SK-N-SH (cell line): ENCODE data around the gene MAPT. TPM values are rescaled to one million over a fixed set of nuclear protein-coding genes. Genes with fewer than 3 reads are reported as not detected.

ENCODE experiments used
- CTCF ChIA-PET: fragments of 300-600, 350-600 bp; formaldehyde crosslinking; extraction: SDS; loops from one replicate; lab custom pipeline; 2021; lab: Yijun Ruan, JAX
- POLR2A ChIA-PET: fragments of 350-600 bp; sonication (Branson Sonifier 250); formaldehyde crosslinking; extraction: SDS; loops from one replicate; lab custom pipeline; 2020; ENCODE audit warnings: antibody characterized with exemption, inconsistent platforms; lab: Yijun Ruan, JAX
- DNase-seq: peaks from one replicate; pipeline ENCODE4 v3.0.0; 2012
- H2AFZ ChIP-seq: fragments of 200-600 bp; sonication (generic); 2 replicates; pipeline ENCODE4 v1.8.1; 2016; ENCODE audit warnings: antibody characterized with exemption, mild to moderate bottlenecking, low read depth
- H3F3A ChIP-seq: fragments of 200-600 bp; sonication (generic); replicated peaks from 2 replicates; pipeline ENCODE3; 2016; ENCODE audit warnings: antibody characterized with exemption, mild to moderate bottlenecking; ENCODE audit not compliant: insufficient read depth
- H3K27ac ChIP-seq, 2 experiments: fragments of 200-500 bp in 1 of 2; fragments of 200-600 bp in 1 of 2; sonication (Bioruptor generic) in 1 of 2; sonication (generic), shearing (Covaris generic) in 1 of 2; 2 replicates each; pipeline versions ENCODE4 v1.5.1 to v1.6.1; 2014 to 2016; ENCODE audit warnings: low read depth in 2 of 2, inconsistent platforms in 1 of 2, low read length in 1 of 2, mild to moderate bottlenecking in 1 of 2, mixed read lengths in 1 of 2
- H3K27me3 ChIP-seq: fragments of 200-600 bp; sonication (generic), shearing (Covaris generic); 2 replicates; pipeline ENCODE4 v1.6.1; 2016; ENCODE audit warnings: mixed run types; ENCODE audit not compliant: insufficient read depth
- H3K36me3 ChIP-seq, 2 experiments: fragments of 200-500 bp in 1 of 2; fragments of 200-600 bp in 1 of 2; sonication (Bioruptor generic) in 1 of 2; sonication (generic) in 1 of 2; replicated peaks in 1 of 2; 2 replicates each; pipeline versions ENCODE3 to v1.5.1; 2014 to 2016; ENCODE audit warnings: low read length in 1 of 2, mild to moderate bottlenecking in 1 of 2; ENCODE audit not compliant: insufficient read depth in 2 of 2, control insufficient read depth in 1 of 2
- H3K4me1 ChIP-seq, 2 experiments: fragments of 200-500 bp in 1 of 2; fragments of 200-600 bp in 1 of 2; sonication (Bioruptor generic) in 1 of 2; sonication (generic), shearing (Covaris generic) in 1 of 2; 2 replicates each; pipeline versions ENCODE4 v1.5.1 to v1.6.1; 2014 to 2016; ENCODE audit warnings: low read depth in 1 of 2, low read length in 1 of 2, mixed run types in 1 of 2; ENCODE audit not compliant: insufficient read depth in 2 of 2, control insufficient read depth in 1 of 2
- H3K4me2 ChIP-seq: fragments of 200-600 bp; sonication (generic), shearing (Covaris generic); 2 replicates; pipeline ENCODE4 v1.6.1; 2017; ENCODE audit warnings: mixed run types
- H3K4me3 ChIP-seq, 2 experiments: fragments of 200-500 bp in 1 of 2; fragments of 200-600 bp in 1 of 2; sonication (Bioruptor generic) in 1 of 2; sonication (generic), shearing (Covaris generic) in 1 of 2; 2 replicates each; pipeline versions ENCODE4 v1.5.1 to v1.8.1; 2014 to 2016; ENCODE audit warnings: low read depth in 2 of 2, inconsistent platforms in 1 of 2, low read length in 1 of 2, mild to moderate bottlenecking in 1 of 2, mixed read lengths in 1 of 2, moderate library complexity in 1 of 2
- H3K79me2 ChIP-seq: fragments of 200-600 bp; sonication (generic); 2 replicates; pipeline ENCODE4 v1.8.1; 2017; ENCODE audit warnings: mild to moderate bottlenecking; ENCODE audit not compliant: insufficient read depth
- H3K9ac ChIP-seq: fragments of 200-600 bp; sonication (generic); 2 replicates; pipeline ENCODE4 v1.6.1; 2017; ENCODE audit warnings: mixed run types
- H3K9me2 ChIP-seq: fragments of 200-600 bp; sonication (generic); 2 replicates; pipeline ENCODE4 v1.6.1; 2017; ENCODE audit warnings: mixed run types
- H3K9me3 ChIP-seq: fragments of 200-600 bp; sonication (generic); 2 replicates; pipeline ENCODE4 v1.6.1; 2017; ENCODE audit warnings: mixed run types, mild to moderate bottlenecking, moderate library complexity
- H4K20me1 ChIP-seq: fragments of 200-600 bp; sonication (generic); 2 replicates; pipeline ENCODE4 v1.6.1; 2017; ENCODE audit warnings: mild to moderate bottlenecking, mixed run types; ENCODE audit not compliant: insufficient read depth
- CHD2 ChIP-seq: fragments of 150-350 bp; IDR thresholded peaks from 2 replicates; pipeline ENCODE4 v1.6.1; 2018; ENCODE audit warnings: low read length; ENCODE audit not compliant: partially characterized antibody
- GABPA ChIP-seq: IDR thresholded peaks from 2 replicates; pipeline ENCODE4 v1.4.0; 2012; ENCODE audit warnings: low read depth, mild to moderate bottlenecking
- MEF2A ChIP-seq: IDR thresholded peaks from 2 replicates; pipeline ENCODE4 v1.4.0; 2012; ENCODE audit warnings: low read depth, borderline replicate concordance
- NRF1 ChIP-seq: IDR thresholded peaks from 2 replicates; pipeline ENCODE4 v1.6.1; 2012; ENCODE audit warnings: low read depth, mild to moderate bottlenecking, low read length
- RCOR1 ChIP-seq: fragments of 150-350 bp; IDR thresholded peaks from 2 replicates; pipeline ENCODE4 v1.6.1; 2017; ENCODE audit warnings: antibody characterized with exemption, low read length
- SIN3A ChIP-seq: IDR thresholded peaks from 2 replicates; pipeline ENCODE4 v1.6.1; 2012; ENCODE audit warnings: low read depth, mild to moderate bottlenecking, low read length, moderate library complexity, borderline replicate concordance
- TAF1 ChIP-seq: IDR thresholded peaks from 2 replicates; pipeline ENCODE4 v1.6.1; 2012; ENCODE audit warnings: low read depth, mild to moderate bottlenecking, low read length, moderate library complexity, borderline replicate concordance
- TCF12 ChIP-seq: IDR thresholded peaks from 2 replicates; pipeline ENCODE4 v1.4.0; 2012
- TEAD4 ChIP-seq: IDR thresholded peaks from 2 replicates; pipeline ENCODE4 v1.4.0; 2012; ENCODE audit warnings: mild to moderate bottlenecking, borderline replicate concordance; ENCODE audit not compliant: insufficient read depth
- USF1 ChIP-seq: IDR thresholded peaks from 2 replicates; pipeline ENCODE4 v1.4.0; 2012; ENCODE audit warnings: low read depth, borderline replicate concordance
- USF2 ChIP-seq: fragments of 150-350 bp; IDR thresholded peaks from 2 replicates; pipeline ENCODE4 v1.6.1; 2017; ENCODE audit warnings: antibody characterized with exemption, low read length, low read depth, borderline replicate concordance
- WGBS: methylation state at CpG from one replicate; pipeline ENCODE4 v1.1.6; 2017; ENCODE audit warnings: low lambda C conversion rate; 5-methylcytosine and 5-hydroxymethylcytosine counted together
- polyA plus RNA-seq, 3 experiments: library from polyadenylated mRNA; depleted of rRNA; stranded (reverse); fragments of >200 nt; gene quantifications; 2 replicates each; pipeline ENCODE4 v1.2.3, GENCODE V29; 2012
- TF ChIP-seq, protein P1 (sequence below): fragments of 200-600 bp; sonication (generic); IDR thresholded peaks from 2 replicates; pipeline ENCODE4 v1.6.1; 2017; ENCODE audit warnings: antibody characterized with exemption, mild to moderate bottlenecking, moderate library complexity
- TF ChIP-seq, protein P2 (sequence below): IDR thresholded peaks from 2 replicates; pipeline ENCODE4 v1.4.0; 2012; ENCODE audit warnings: low read depth

Gene MAPT
- polyA plus RNA-seq, 1 of the 3 experiments (the other 2 are of a cell fraction) = 0.74 TPM

GRCh38 chr17:45923511-45924268 lies 29.3 kb downstream of the MAPT start:
- no peak for DNase-seq
- no peaks in the 10 kb centered on the region for H3K79me2 ChIP-seq
- TF ChIP-seq TCF12 (no peak), CHD2 (no peak), NRF1 (no peak), SIN3A (no peak), GABPA (no peak), MEF2A (no peak), USF1 (no peak), RCOR1 (no peak)
- TF ChIP-seq, protein P1, sequence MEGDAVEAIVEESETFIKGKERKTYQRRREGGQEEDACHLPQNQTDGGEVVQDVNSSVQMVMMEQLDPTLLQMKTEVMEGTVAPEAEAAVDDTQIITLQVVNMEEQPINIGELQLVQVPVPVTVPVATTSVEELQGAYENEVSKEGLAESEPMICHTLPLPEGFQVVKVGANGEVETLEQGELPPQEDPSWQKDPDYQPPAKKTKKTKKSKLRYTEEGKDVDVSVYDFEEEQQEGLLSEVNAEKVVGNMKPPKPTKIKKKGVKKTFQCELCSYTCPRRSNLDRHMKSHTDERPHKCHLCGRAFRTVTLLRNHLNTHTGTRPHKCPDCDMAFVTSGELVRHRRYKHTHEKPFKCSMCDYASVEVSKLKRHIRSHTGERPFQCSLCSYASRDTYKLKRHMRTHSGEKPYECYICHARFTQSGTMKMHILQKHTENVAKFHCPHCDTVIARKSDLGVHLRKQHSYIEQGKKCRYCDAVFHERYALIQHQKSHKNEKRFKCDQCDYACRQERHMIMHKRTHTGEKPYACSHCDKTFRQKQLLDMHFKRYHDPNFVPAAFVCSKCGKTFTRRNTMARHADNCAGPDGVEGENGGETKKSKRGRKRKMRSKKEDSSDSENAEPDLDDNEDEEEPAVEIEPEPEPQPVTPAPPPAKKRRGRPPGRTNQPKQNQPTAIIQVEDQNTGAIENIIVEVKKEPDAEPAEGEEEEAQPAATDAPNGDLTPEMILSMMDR = no peak
- TF ChIP-seq, protein P2, sequence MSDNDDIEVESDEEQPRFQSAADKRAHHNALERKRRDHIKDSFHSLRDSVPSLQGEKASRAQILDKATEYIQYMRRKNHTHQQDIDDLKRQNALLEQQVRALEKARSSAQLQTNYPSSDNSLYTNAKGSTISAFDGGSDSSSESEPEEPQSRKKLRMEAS = no peak
- TF ChIP-seq, all 33 proteins: peak for 0
- ChIA-PET CTCF (interaction anchor here (0.6 to 1.1 kb wide), 3 partner anchors 15 to 484 kb away, joined by 3 to 5 read pairs (median 3); no protein-coding TSS in a partner anchor), POLR2A (no interaction called here)
- no peak overlapping the region for H3K4me3 ChIP-seq
- no peaks in the 10 kb centered on the region for H3K36me3 ChIP-seq
- no peaks in the 10 kb centered on the region for H3K4me1 ChIP-seq
- no peaks in the 10 kb centered on the region for H3K9me2 ChIP-seq
- H3K4me2 ChIP-seq = no peak overlapping the region
- no peak overlapping the region for H3K9ac ChIP-seq
- H2AFZ ChIP-seq = no peak overlapping the region
- no peak overlapping the region for H3K27ac ChIP-seq
- no peaks in the 10 kb centered on the region for H4K20me1 ChIP-seq
- 43% methylated on average over 7 of the region's 7 CpGs for WGBS
- H3F3A ChIP-seq = no peaks in the 10 kb centered on the region
- peaks cover 8% of the 10 kb centered on the region; the same call in 1 of the 2 replicates for H3K9me3 ChIP-seq
- peaks cover 20% of the 10 kb centered on the region; the same call in 1 of the 2 replicates for H3K27me3 ChIP-seq

DNA sequence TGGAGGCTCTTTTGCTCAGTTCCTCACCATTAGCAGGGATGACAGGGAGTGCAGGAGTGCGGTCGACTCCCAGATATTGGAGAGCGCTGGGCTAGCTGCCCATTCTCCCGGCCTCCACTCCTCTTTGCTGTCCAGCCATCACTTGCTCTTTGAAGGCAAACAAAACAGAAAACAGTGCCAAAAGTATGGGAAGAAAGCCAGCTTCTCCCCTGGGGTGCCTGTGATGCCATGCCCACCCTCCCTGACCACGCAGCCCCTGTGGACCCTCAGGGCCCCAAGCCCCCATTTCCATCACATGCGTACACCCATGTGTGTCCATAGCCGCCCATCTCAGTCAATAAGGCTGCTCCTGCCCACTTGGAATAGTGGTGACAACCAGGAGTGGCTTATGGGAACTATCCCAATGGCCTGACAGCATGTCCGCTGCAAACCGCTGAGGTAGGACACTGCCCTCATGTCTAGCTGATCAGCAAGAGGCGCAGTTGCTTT lies 30.0 kb downstream of the MAPT start:
- Histone ChIP-seq H3K4me2 (no peak overlapping the region), H3K36me3 (no peaks in the 10 kb centered on the region), H3K27me3 (peaks cover 20% of the 10 kb centered on the region; the same call in 1 of the 2 replicates), H3K9me3 (peaks cover 13% of the 10 kb centered on the region; the same call in 1 of the 2 replicates)
- POLR2A ChIA-PET = no interaction called here
- no peak for TF ChIP-seq TAF1
- no peak for TF ChIP-seq TCF12
- TF ChIP-seq USF2 = no peak
- no peak for TF ChIP-seq TEAD4
- TF ChIP-seq MEF2A = no peak
- TF ChIP-seq, all 33 proteins: peak for 0
- Histone ChIP-seq H2AFZ (no peak overlapping the region), H3F3A (no peaks in the 10 kb centered on the region), H3K4me3 (no peak overlapping the region), H3K9ac (no peak overlapping the region), H3K27ac (no peak overlapping the region), H3K9me2 (no peaks in the 10 kb centered on the region), H3K4me1 (no peaks in the 10 kb centered on the region), H3K79me2 (no peaks in the 10 kb centered on the region), H4K20me1 (no peaks in the 10 kb centered on the region)
- CTCF ChIA-PET = no interaction called here
- no peak for DNase-seq
- 69% methylated on average over 10 of the region's 10 CpGs for WGBS
